ENCODE measurements around the gene SHANK2.
A peak's percentile ranks its signal among the peaks of the same experiment; 100 is the strongest.

Gene SHANK2

GRCh38 chr11:71244116-71244810 is 8.1 kb downstream of the SHANK2 start:
- no peaks in the 10 kb centered on the region for H3K79me1 ChIP-seq (ENCODE audit: low read depth, low read length)

GRCh38 chr11:71242391-71242790 is 10.0 kb downstream of the SHANK2 start:
- Histone ChIP-seq H3K27me3 (ENCODE audit: control insufficient read depth in 3 of 3, insufficient read depth in 3 of 3, low read depth in 1 of 3, low read length in 3 of 3) (peaks cover 0 to 13% (median 0%) of the 10 kb centered on the region in 3 experiments), H3K23ac (ENCODE audit: low read depth, low read length, poor library complexity) (no peak overlapping the region), H3K9me3 (replicated peaks in 1 of 2; ENCODE audit: control insufficient read depth in 2 of 2, insufficient read depth in 1 of 2, low read depth in 1 of 2, low read length in 2 of 2) (no peaks in the 10 kb centered on the region), H2BK15ac (ENCODE audit: low read length) (no peak overlapping the region), H2BK120ac (ENCODE audit: low read depth, low read length) (no peak overlapping the region), H4K8ac (ENCODE audit: low read depth, low read length) (no peak overlapping the region), H2AK5ac (ENCODE audit: low read depth, low read length) (no peak overlapping the region), H3K27ac (replicated peaks; ENCODE audit: low read length) (no peak overlapping the region), H3K4me1 (ENCODE audit: control insufficient read depth in 2 of 2, insufficient read depth in 1 of 2, low read depth in 1 of 2, low read length in 2 of 2) (peaks cover 5 to 24% of the 10 kb centered on the region in 2 donors), H3K79me1 (ENCODE audit: low read depth, low read length) (no peaks in the 10 kb centered on the region), H3K14ac (ENCODE audit: low read length) (no peak overlapping the region), H4K91ac (ENCODE audit: low read depth, low read length, poor library complexity) (peak overlapping the region; percentile 49), H2BK12ac (ENCODE audit: low read length) (no peak overlapping the region), H2AFZ (ENCODE audit: low read length) (no peak overlapping the region), H3K4ac (ENCODE audit: low read length) (no peak overlapping the region), H2BK5ac (ENCODE audit: low read length) (no peak overlapping the region), H3K4me3 (ENCODE audit: low read length in 2 of 2) (no peak overlapping the region), H3K4me2 (ENCODE audit: insufficient read depth, low read length, poor library complexity, severe bottlenecking) (no peak overlapping the region), H3K18ac (ENCODE audit: low read length) (no peak overlapping the region), H3K9ac (ENCODE audit: low read depth, low read length, poor library complexity) (no peak overlapping the region), H3K36me3 (replicated peaks in 1 of 2; ENCODE audit: control insufficient read depth in 2 of 2, insufficient read depth in 2 of 2, low read length in 2 of 2) (no peaks in the 10 kb centered on the region)
- no peak for DNase-seq (ENCODE audit: low spot score)
- WGBS, 2 donors (ENCODE audit: extremely low coverage in 2 of 2, insufficient read length in 2 of 2, insufficient replicate concordance in 1 of 2): no CpG with 5 or more reads among the region's 6 CpGs

More at GRCh38 chr11:71244116-71244810, 8.1 kb downstream of the SHANK2 start:
- H2AFZ ChIP-seq (ENCODE audit: low read length): no peak overlapping the region
- H3K27ac ChIP-seq (replicated peaks; ENCODE audit: low read length): no peak overlapping the region
- H3K27me3 ChIP-seq (ENCODE audit: control insufficient read depth in 3 of 3, insufficient read depth in 3 of 3, low read depth in 1 of 3, low read length in 3 of 3): peaks cover 0 to 28% (median 2%) of the 10 kb centered on the region in 3 experiments
- no peak overlapping the region for H3K4me3 ChIP-seq (ENCODE audit: low read length in 2 of 2)
- peak overlapping the region; percentile 51 for H2AK5ac ChIP-seq (ENCODE audit: low read depth, low read length)
- H3K23ac ChIP-seq (ENCODE audit: low read depth, low read length, poor library complexity): peak overlapping the region; percentile 56
- peak overlapping the region; percentile 20 for H3K4ac ChIP-seq (ENCODE audit: low read length)
- no peak overlapping the region for H2BK120ac ChIP-seq (ENCODE audit: low read depth, low read length)
- H4K91ac ChIP-seq (ENCODE audit: low read depth, low read length, poor library complexity): no peak overlapping the region
- H2BK5ac ChIP-seq (ENCODE audit: low read length): no peak overlapping the region
- no peak overlapping the region for H3K9ac ChIP-seq (ENCODE audit: low read depth, low read length, poor library complexity)
- no peak overlapping the region for H3K14ac ChIP-seq (ENCODE audit: low read length)
- H3K36me3 ChIP-seq (replicated peaks in 1 of 2; ENCODE audit: control insufficient read depth in 2 of 2, insufficient read depth in 2 of 2, low read length in 2 of 2): no peaks in the 10 kb centered on the region
- no peak overlapping the region for H3K4me2 ChIP-seq (ENCODE audit: insufficient read depth, low read length, poor library complexity, severe bottlenecking)
- peaks cover 5 to 33% of the 10 kb centered on the region in 2 donors for H3K4me1 ChIP-seq (ENCODE audit: control insufficient read depth in 2 of 2, insufficient read depth in 1 of 2, low read depth in 1 of 2, low read length in 2 of 2)
- no peak overlapping the region for H4K8ac ChIP-seq (ENCODE audit: low read depth, low read length)
- DNase-seq (ENCODE audit: low spot score): no peak
- no peaks in the 10 kb centered on the region for H3K9me3 ChIP-seq (replicated peaks in 1 of 2; ENCODE audit: control insufficient read depth in 2 of 2, insufficient read depth in 1 of 2, low read depth in 1 of 2, low read length in 2 of 2)
- no CpG with 5 or more reads among the region's 12 CpGs for WGBS, 2 donors (ENCODE audit: extremely low coverage in 2 of 2, insufficient read length in 2 of 2, insufficient replicate concordance in 1 of 2)
- H2BK12ac ChIP-seq (ENCODE audit: low read length): no peak overlapping the region
- peak overlapping the region; percentile 72 for H3K18ac ChIP-seq (ENCODE audit: low read length)
- peak overlapping the region; percentile 49 for H2BK15ac ChIP-seq (ENCODE audit: low read length)

GRCh38 chr11:71241721-71242259 is 10.6 kb downstream of the SHANK2 start:
- Histone ChIP-seq H3K4me1 (ENCODE audit: control insufficient read depth in 2 of 2, insufficient read depth in 1 of 2, low read depth in 1 of 2, low read length in 2 of 2) (peaks cover 5 to 26% of the 10 kb centered on the region in 2 donors), H3K18ac (ENCODE audit: low read length) (no peak overlapping the region), H2BK5ac (ENCODE audit: low read length) (no peak overlapping the region), H3K4ac (ENCODE audit: low read length) (no peak overlapping the region), H3K27me3 (ENCODE audit: control insufficient read depth in 3 of 3, insufficient read depth in 3 of 3, low read depth in 1 of 3, low read length in 3 of 3) (peaks cover 0 to 15% (median 0%) of the 10 kb centered on the region in 3 experiments), H2BK12ac (ENCODE audit: low read length) (no peak overlapping the region), H3K36me3 (replicated peaks in 1 of 2; ENCODE audit: control insufficient read depth in 2 of 2, insufficient read depth in 2 of 2, low read length in 2 of 2) (no peaks in the 10 kb centered on the region), H2BK15ac (ENCODE audit: low read length) (peak overlapping the region; percentile 11), H3K14ac (ENCODE audit: low read length) (no peak overlapping the region), H2BK120ac (ENCODE audit: low read depth, low read length) (no peak overlapping the region), H3K23ac (ENCODE audit: low read depth, low read length, poor library complexity) (no peak overlapping the region), H2AFZ (ENCODE audit: low read length) (no peak overlapping the region), H3K9me3 (replicated peaks in 1 of 2; ENCODE audit: control insufficient read depth in 2 of 2, insufficient read depth in 1 of 2, low read depth in 1 of 2, low read length in 2 of 2) (no peaks in the 10 kb centered on the region), H3K79me1 (ENCODE audit: low read depth, low read length) (no peaks in the 10 kb centered on the region), H2AK5ac (ENCODE audit: low read depth, low read length) (peak overlapping the region; percentile 5), H3K27ac (replicated peaks; ENCODE audit: low read length) (no peak overlapping the region), H3K4me3 (ENCODE audit: low read length in 2 of 2) (no peak overlapping the region), H3K9ac (ENCODE audit: low read depth, low read length, poor library complexity) (no peak overlapping the region), H3K4me2 (ENCODE audit: insufficient read depth, low read length, poor library complexity, severe bottlenecking) (no peak overlapping the region), H4K91ac (ENCODE audit: low read depth, low read length, poor library complexity) (no peak overlapping the region), H4K8ac (ENCODE audit: low read depth, low read length) (no peak overlapping the region)
- WGBS, 2 donors (ENCODE audit: extremely low coverage in 2 of 2, insufficient read length in 2 of 2, insufficient replicate concordance in 1 of 2): no CpG with 5 or more reads among the region's 6 CpGs
- DNase-seq (ENCODE audit: low spot score): no peak

- WGBS, 2 donors (ENCODE audit: extremely low coverage in 2 of 2, insufficient read length in 2 of 2, insufficient replicate concordance in 1 of 2): no CpG with 5 or more reads among the region's 17 CpGs
- H3K4me2 ChIP-seq (ENCODE audit: insufficient read depth, low read length, poor library complexity, severe bottlenecking): no peak overlapping the region
- H3K4me1 ChIP-seq (ENCODE audit: control insufficient read depth in 2 of 2, insufficient read depth in 1 of 2, low read depth in 1 of 2, low read length in 2 of 2): peaks cover 0 to 23% of the 10 kb centered on the region in 2 donors
- peak overlapping the region; percentile 36 for H2BK12ac ChIP-seq (ENCODE audit: low read length)
- H3K18ac ChIP-seq (ENCODE audit: low read length): peak overlapping the region; percentile 32
- no peaks in the 10 kb centered on the region for H3K79me1 ChIP-seq (ENCODE audit: low read depth, low read length)
- no peak overlapping the region for H4K91ac ChIP-seq (ENCODE audit: low read depth, low read length, poor library complexity)
- no peak for DNase-seq (ENCODE audit: low spot score)
- H3K9me3 ChIP-seq (replicated peaks in 1 of 2; ENCODE audit: control insufficient read depth in 2 of 2, insufficient read depth in 1 of 2, low read depth in 1 of 2, low read length in 2 of 2): no peaks in the 10 kb centered on the region
- no peak overlapping the region for H2BK120ac ChIP-seq (ENCODE audit: low read depth, low read length)
- H3K23ac ChIP-seq (ENCODE audit: low read depth, low read length, poor library complexity): no peak overlapping the region
- H3K9ac ChIP-seq (ENCODE audit: low read depth, low read length, poor library complexity): no peak overlapping the region
- H3K36me3 ChIP-seq (replicated peaks in 1 of 2; ENCODE audit: control insufficient read depth in 2 of 2, insufficient read depth in 2 of 2, low read length in 2 of 2): no peaks in the 10 kb centered on the region
- no peak overlapping the region for H2BK5ac ChIP-seq (ENCODE audit: low read length)
- no peak overlapping the region for H2AFZ ChIP-seq (ENCODE audit: low read length)
- H3K14ac ChIP-seq (ENCODE audit: low read length): no peak overlapping the region
- no peak overlapping the region for H3K27ac ChIP-seq (replicated peaks; ENCODE audit: low read length)
- peaks cover 0 to 12% (median 0%) of the 10 kb centered on the region in 3 experiments for H3K27me3 ChIP-seq (ENCODE audit: control insufficient read depth in 3 of 3, insufficient read depth in 3 of 3, low read depth in 1 of 3, low read length in 3 of 3)
- peak overlapping the region; percentile 5 for H2AK5ac ChIP-seq (ENCODE audit: low read depth, low read length)
- no peak overlapping the region for H3K4me3 ChIP-seq (ENCODE audit: low read length in 2 of 2)
- H2BK15ac ChIP-seq (ENCODE audit: low read length): peak overlapping the region; percentile 11
- no peak overlapping the region for H4K8ac ChIP-seq (ENCODE audit: low read depth, low read length)
- H3K4ac ChIP-seq (ENCODE audit: low read length): no peak overlapping the region
Observed at GRCh38 chr11:71240865-71241691, 11.3 kb downstream of the SHANK2 start.
